Kidney (tissue), 14 donors: ENCODE measurements around the gene ZP2. TPM values are rescaled to one million over a fixed set of nuclear protein-coding genes. Genes with fewer than 3 reads are reported as not detected.

ENCODE experiments used
- DNase-seq, 5 donors: peaks; one replicate each; pipeline ENCODE4 v3.0.0-alpha.2; 2013 to 2020
- FAIRE-seq: peaks from 2 replicates; lab custom pipeline; 2012; peaks lifted over from hg19 to GRCh38; lab: Jason Lieb, UNC
- H3K27ac ChIP-seq, 2 donors: one replicate each; pipeline ENCODE4 v1.7.0; 2013; ENCODE audit warnings: low read depth in 2 of 2, low read length in 2 of 2, inconsistent platforms in 1 of 2
- H3K27me3 ChIP-seq: one replicate; pipeline ENCODE4 v1.7.1; 2013; ENCODE audit warnings: low read length, inconsistent platforms; ENCODE audit not compliant: control insufficient read depth, insufficient read depth
- H3K36me3 ChIP-seq, 3 donors: one replicate each; pipeline versions ENCODE4 v1.7.0 to v1.7.1; 2013; ENCODE audit warnings: low read length in 3 of 3, control low read depth in 1 of 3, inconsistent platforms in 1 of 3; ENCODE audit not compliant: insufficient read depth in 3 of 3, control insufficient read depth in 2 of 3
- H3K4me1 ChIP-seq, 3 donors: one replicate each; pipeline versions ENCODE4 v1.7.0 to v1.7.1; 2013; ENCODE audit warnings: low read length in 3 of 3, inconsistent platforms in 1 of 3, low read depth in 1 of 3; ENCODE audit not compliant: control insufficient read depth in 2 of 3, insufficient read depth in 2 of 3
- H3K4me3 ChIP-seq, 3 donors: one replicate each; pipeline versions ENCODE4 v1.7.0 to v1.8.1; 2013; ENCODE audit warnings: low read length in 3 of 3, control low read depth in 1 of 3, inconsistent platforms in 1 of 3
- H3K9ac ChIP-seq, 3 donors: one replicate each; pipeline versions ENCODE4 v1.7.0 to v1.7.1; 2013; ENCODE audit warnings: low read length in 3 of 3, control low read depth in 1 of 3, inconsistent platforms in 1 of 3
- H3K9me3 ChIP-seq, 3 donors: one replicate each; pipeline versions ENCODE4 v1.7.0 to v1.7.1; 2013; ENCODE audit warnings: low read length in 3 of 3, control low read depth in 1 of 3, inconsistent platforms in 1 of 3; ENCODE audit not compliant: control insufficient read depth in 2 of 3, insufficient read depth in 1 of 3
- CTCF ChIP-seq: IDR thresholded peaks from 3 replicates; pipeline ENCODE4 v1.5.1; 2012; ENCODE audit warnings: mild to moderate bottlenecking, moderate library complexity, borderline replicate concordance; ENCODE audit not compliant: insufficient read depth; ENCODE audit errors: extremely low read depth
- intact Hi-C: fragments of 100-400 bp; cut with DNase I; formaldehyde crosslinking; loops from one replicate; pipeline ENCODE4 v1.11.1; 2022
- polyA plus RNA-seq: library from polyadenylated mRNA; stranded (reverse); fragments of 350-450 nt; fragmentation: Illumina TruSeq; extraction: RNeasy Lipid Tissue Mini Kit (QIAGEN cat#74804); gene quantifications from one replicate; pipeline ENCODE4 v1.2.3, GENCODE V29; 2014; ENCODE audit warnings: low read depth, low replicate concordance; ENCODE audit not compliant: insufficient read depth
- total RNA-seq: library from RNA; stranded (reverse); fragmentation: NEBNext Ultra II Directional; extraction: Animal tissue kit (Norgen Biotek cat#: 25700); gene quantifications from one replicate; pipeline ENCODE4 v1.2.1, GENCODE V29; 2021
- donor health status: control.
- donor health status: control.
- donor health status: control.
- donor health status: control.
- donor health status: control.
- donor health status: DM: yes; HTN: yes; CAD: no.
- donor health status: Normal renal cell carcinoma (clear cell type).

Gene ZP2
- total and polyA plus RNA-seq, 2 donors from 2014 or later = not detected

DNA sequence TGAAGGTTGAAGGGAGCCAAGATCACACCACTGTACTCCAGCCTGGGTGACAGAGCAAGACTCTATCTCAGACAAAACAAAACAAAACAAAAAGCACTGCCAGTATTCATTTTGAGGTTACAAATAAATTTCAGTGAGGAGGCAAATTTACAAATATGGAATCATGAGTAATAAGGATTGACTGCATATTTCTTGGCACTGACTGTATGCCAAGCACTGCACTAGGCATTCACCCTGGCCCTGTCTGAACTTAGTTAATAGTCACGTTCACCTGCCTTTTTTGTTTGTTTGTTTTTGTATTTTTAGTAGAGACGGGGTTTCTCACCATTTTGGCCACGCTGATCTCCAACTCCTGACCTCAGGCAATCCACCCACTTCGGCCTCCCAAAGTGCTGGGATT lies 47.8 kb downstream of the ZP2 start:
- H3K4me3 ChIP-seq = no peak overlapping the region
- H3K9ac ChIP-seq = no peak overlapping the region
- TF ChIP-seq CTCF = no peak
- H3K36me3 ChIP-seq = peaks cover 2 to 5% (median 2%) of the 10 kb centered on the region in 3 donors
- H3K27ac ChIP-seq = no peak overlapping the region
- DNase-seq = no peak
- no peaks in the 10 kb centered on the region for H3K9me3 ChIP-seq
- no peak for FAIRE-seq
- intact Hi-C loops = no loop called here
- no peaks in the 10 kb centered on the region for H3K27me3 ChIP-seq
- H3K4me1 ChIP-seq = peaks cover 0 to 17% (median 12%) of the 10 kb centered on the region in 3 donors

- Histone ChIP-seq H3K27me3 (no peaks in the 10 kb centered on the region), H3K9ac (no peak overlapping the region), H3K9me3 (no peaks in the 10 kb centered on the region), H3K4me1 (peaks cover 0 to 23% (median 16%) of the 10 kb centered on the region in 3 donors), H3K4me3 (peak overlapping the region in 1 of 3 donors; percentile 25), H3K27ac (peak overlapping the region in 1 of 2 donors; percentile 38), H3K36me3 (peaks cover 2 to 5% (median 2%) of the 10 kb centered on the region in 3 donors)
- TF ChIP-seq CTCF = no peak
- DNase-seq (peak in 1 of 5 donors; percentile 59), FAIRE-seq (no peak)
- intact Hi-C loops = no loop called here
Measured at GRCh38 chr16:21162661-21163151, 48.7 kb downstream of the ZP2 start.

DNA sequence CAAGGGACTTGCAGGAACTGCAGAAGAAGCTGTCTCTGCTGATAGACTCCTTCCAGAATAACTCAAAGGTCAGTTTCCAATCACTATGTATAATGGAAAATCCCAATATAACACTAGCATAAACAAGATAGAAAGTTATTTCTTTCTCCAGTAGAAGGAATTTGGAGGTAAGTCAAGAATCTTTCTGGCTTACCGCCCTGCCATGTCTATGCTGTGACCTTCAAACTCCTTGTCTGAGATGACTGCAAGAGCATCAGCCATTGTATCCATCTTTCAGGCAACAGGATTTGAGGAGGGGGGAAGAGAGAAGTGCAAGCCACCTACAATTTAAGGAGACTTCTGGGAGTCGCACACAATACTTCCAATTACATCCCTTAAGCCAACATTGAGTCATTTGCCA lies 50.2 kb downstream of the ZP2 start:
- FAIRE-seq = no peak
- intact Hi-C loops = no loop called here
- no peak overlapping the region for H3K9ac ChIP-seq

More for the DNA sequence above, 50.2 kb downstream of the ZP2 start:
- H3K27me3 ChIP-seq = no peaks in the 10 kb centered on the region
- no peak overlapping the region for H3K27ac ChIP-seq
- H3K9me3 ChIP-seq = no peaks in the 10 kb centered on the region
- peaks cover 0 to 23% (median 21%) of the 10 kb centered on the region in 3 donors for H3K4me1 ChIP-seq
- TF ChIP-seq CTCF = no peak
- DNase-seq = no peak
- H3K4me3 ChIP-seq = no peak overlapping the region
- peaks cover 0 to 2% (median 2%) of the 10 kb centered on the region in 3 donors for H3K36me3 ChIP-seq
